ENCODE data around the gene DDAH1.

GRCh38 chr1:85357817-85358216 is 107.1 kb downstream of the DDAH1 start:
- TF ChIP-seq CTCF (IDR thresholded peaks at IDR 0.05) (no peak), POLR2A (IDR thresholded peaks at IDR 0.05) (no peak)

Data from vagina (tissue), 2 donors.